ENCODE data around the gene NOS3. TPM values are rescaled to one million over a fixed set of nuclear protein-coding genes. Genes with fewer than 3 reads are reported as not detected.

NOS3 gene
- total and polyA plus RNA-seq, 9 of the 15 experiments (the other 6 are each of a cell fraction or from before 2014, with no cell fraction given), result 1.1 to 121 (median 23.6) TPM

- TF ChIP-seq MCM7 (IDR thresholded peaks at IDR 0.05) (no peak), ZC3H11A (IDR thresholded peaks at IDR 0.05; ENCODE audit: low read depth, low read length) (no peak), UBTF (IDR thresholded peaks at IDR 0.05; ENCODE audit: borderline replicate concordance in 1 of 2, low read depth in 2 of 2, low read length in 2 of 2) (no peak), MCM5 (IDR thresholded peaks at IDR 0.05; ENCODE audit: low read depth) (no peak), ZMIZ1 (IDR thresholded peaks at IDR 0.05; ENCODE audit: low read depth in 2 of 2, low read length in 2 of 2) (no peak), TFAM (CRISPR knock-in tag; conservative IDR thresholded peaks at IDR 0.05) (no peak), CUX1 (CRISPR knock-in tag; IDR thresholded peaks at IDR 0.05) (no peak), ETV6 (IDR thresholded peaks at IDR 0.05; ENCODE audit: borderline replicate concordance in 1 of 2, low read depth in 2 of 2, low read length in 1 of 2) (no peak), ETV6 (CRISPR knock-in tag; IDR thresholded peaks at IDR 0.05; ENCODE audit: borderline replicate concordance) (no peak), RREB1 (CRISPR knock-in tag; IDR thresholded peaks at IDR 0.05) (no peak)
Measured at GRCh38 chr7:150983893-150984368, 6.9 kb upstream of the NOS3 start (continued).

All from K562 (cell line).